ACC112 (cell line): ENCODE measurements around the gene ZNF678.
"Not testable (repeated sequence)": the region's sequence is repeated elsewhere in the genome, so short reads cannot be mapped to it uniquely, and the experiment has no call there.

Experiments used
- H2AFZ ChIP-seq: fragments of 200-600 bp; sonication (generic); one replicate; pipeline ENCODE4 v1.6.0; 2017; ENCODE audit warnings: antibody characterized with exemption, low read length; ENCODE audit not compliant: unreplicated experiment
- H3K27ac ChIP-seq: fragments of 200-600 bp; sonication (generic); 2 replicates; pipeline ENCODE4 v1.5.1; 2014; ENCODE audit warnings: low read depth, mild to moderate bottlenecking, antibody characterized with exemption, low read length, moderate library complexity
- H3K27me3 ChIP-seq: fragments of 200-600 bp; sonication (generic); 2 replicates; pipeline ENCODE4 v1.6.1; 2014; ENCODE audit warnings: mild to moderate bottlenecking, antibody characterized with exemption, low read length, moderate library complexity, mixed read lengths; ENCODE audit not compliant: insufficient read depth
- H3K36me3 ChIP-seq: fragments of 200-600 bp; sonication (generic); 2 replicates; pipeline ENCODE4 v1.6.1; 2016; ENCODE audit warnings: mild to moderate bottlenecking, antibody characterized with exemption, low read length, moderate library complexity, mixed read lengths; ENCODE audit not compliant: insufficient read depth
- H3K4me1 ChIP-seq: fragments of 200-600 bp; sonication (generic); one replicate; pipeline ENCODE4 v1.6.1; 2016; ENCODE audit warnings: low read length, mixed read lengths; ENCODE audit not compliant: insufficient read depth, unreplicated experiment, control insufficient read depth
- H3K4me3 ChIP-seq: fragments of 200-600 bp; sonication (generic); 2 replicates; pipeline ENCODE4 v1.5.1; 2014; ENCODE audit warnings: mild to moderate bottlenecking, low read depth, low read length
- H3K79me2 ChIP-seq: fragments of 200-600 bp; sonication (generic); one replicate; pipeline ENCODE4 v1.6.0; 2016; ENCODE audit warnings: low read length; ENCODE audit not compliant: control insufficient read depth, unreplicated experiment, insufficient read depth

Gene ZNF678

GRCh38 chr1:227654858-227655752 lies 91.7 kb downstream of the ZNF678 start:
- Histone ChIP-seq H3K4me3 (no peak overlapping the region), H3K27me3 (no peaks in the 10 kb centered on the region), H3K36me3 (peaks cover 62% of the 10 kb centered on the region), H3K27ac (no peak overlapping the region), H3K79me2 (peaks cover 3% of the 10 kb centered on the region), H3K4me1 (no peaks in the 10 kb centered on the region), H2AFZ (no peak overlapping the region)

- no peaks in the 10 kb centered on the region for H3K27me3 ChIP-seq
- no peaks in the 10 kb centered on the region for H3K79me2 ChIP-seq
- H3K36me3 ChIP-seq: peaks cover 28% of the 10 kb centered on the region
Measured at GRCh38 chr1:227661495-227661894, 98.1 kb downstream of the ZNF678 start.

GRCh38 chr1:227662933-227663332 lies 99.6 kb downstream of the ZNF678 start:
- Histone ChIP-seq H3K36me3 (peaks cover 22% of the 10 kb centered on the region; the same call in 1 of the 2 replicates), H3K4me3 (no peak overlapping the region), H3K79me2 (no peaks in the 10 kb centered on the region), H2AFZ (no peak overlapping the region), H3K27ac (no peak overlapping the region), H3K27me3 (no peaks in the 10 kb centered on the region), H3K4me1 (no peaks in the 10 kb centered on the region)

More at GRCh38 chr1:227661495-227661894, 98.1 kb downstream of the ZNF678 start:
- Histone ChIP-seq H3K4me1 (no peaks in the 10 kb centered on the region), H2AFZ (no peak overlapping the region), H3K27ac (no peak overlapping the region), H3K4me3 (no peak overlapping the region)

- H3K27ac ChIP-seq: no peak overlapping the region
- H3K79me2 ChIP-seq: no peaks in the 10 kb centered on the region
- peaks cover 8% of the 10 kb centered on the region; the same call in 1 of the 2 replicates for H3K36me3 ChIP-seq
- no peaks in the 10 kb centered on the region for H3K4me1 ChIP-seq
- H3K4me3 ChIP-seq: no peak overlapping the region
- no peaks in the 10 kb centered on the region for H3K27me3 ChIP-seq
- no peak overlapping the region for H2AFZ ChIP-seq
Measured at GRCh38 chr1:227666286-227666685, 102.9 kb downstream of the ZNF678 start.

GRCh38 chr1:227673441-227673840 lies 110.1 kb downstream of the ZNF678 start:
- H3K4me3 ChIP-seq: no peak overlapping the region
- no peaks in the 10 kb centered on the region for H3K4me1 ChIP-seq
- H2AFZ ChIP-seq: no peak overlapping the region
- H3K79me2 ChIP-seq: no peaks in the 10 kb centered on the region
- no peak overlapping the region for H3K27ac ChIP-seq
- H3K36me3 ChIP-seq: no peaks in the 10 kb centered on the region
- H3K27me3 ChIP-seq: no peaks in the 10 kb centered on the region

- H3K27ac ChIP-seq: no peak overlapping the region
- no peaks in the 10 kb centered on the region for H3K4me1 ChIP-seq
- no peak overlapping the region for H2AFZ ChIP-seq
- peaks cover 5% of the 10 kb centered on the region; the same call in 1 of the 2 replicates for H3K27me3 ChIP-seq
- no peak overlapping the region for H3K4me3 ChIP-seq
- no peaks in the 10 kb centered on the region for H3K36me3 ChIP-seq
- no peaks in the 10 kb centered on the region for H3K79me2 ChIP-seq
Measured at GRCh38 chr1:227685807-227686206, 122.5 kb downstream of the ZNF678 start.

- H3K27me3 ChIP-seq: peaks cover 3% of the 10 kb centered on the region; the same call in 1 of the 2 replicates
- H2AFZ ChIP-seq: no peak overlapping the region
- no peaks in the 10 kb centered on the region for H3K4me1 ChIP-seq
- no peak overlapping the region for H3K27ac ChIP-seq
- H3K79me2 ChIP-seq: no peaks in the 10 kb centered on the region
- no peaks in the 10 kb centered on the region for H3K36me3 ChIP-seq
- no peak overlapping the region for H3K4me3 ChIP-seq
Measured at GRCh38 chr1:227697321-227697864, 134.0 kb downstream of the ZNF678 start.

- not testable (repeated sequence) for H3K4me3 ChIP-seq, H2AFZ ChIP-seq, H3K79me2 ChIP-seq, H3K4me1 ChIP-seq, H3K27ac ChIP-seq, H3K36me3 ChIP-seq, H3K27me3 ChIP-seq
Measured at GRCh38 chr1:227701631-227702030, 138.3 kb downstream of the ZNF678 start.

- Histone ChIP-seq H3K27ac (no peak overlapping the region), H3K79me2 (no peaks in the 10 kb centered on the region), H3K4me1 (no peaks in the 10 kb centered on the region), H2AFZ (peak overlapping the region; percentile 52), H3K27me3 (no peaks in the 10 kb centered on the region), H3K4me3 (peak overlapping the region; percentile 42), H3K36me3 (no peaks in the 10 kb centered on the region)
Measured at GRCh38 chr1:227707846-227708245, 144.5 kb downstream of the ZNF678 start.

GRCh38 chr1:227709451-227709850 lies 146.1 kb downstream of the ZNF678 start:
- H3K4me1 ChIP-seq: no peaks in the 10 kb centered on the region

GRCh38 chr1:227710474-227710873 lies 147.1 kb downstream of the ZNF678 start:
- H3K27ac ChIP-seq, H3K4me3 ChIP-seq, H3K27me3 ChIP-seq, H2AFZ ChIP-seq, H3K4me1 ChIP-seq, H3K36me3 ChIP-seq, H3K79me2 ChIP-seq: not testable (repeated sequence)

More at GRCh38 chr1:227709451-227709850, 146.1 kb downstream of the ZNF678 start:
- Histone ChIP-seq H3K4me3 (no peak overlapping the region), H3K36me3 (no peaks in the 10 kb centered on the region), H3K79me2 (no peaks in the 10 kb centered on the region), H3K27ac (no peak overlapping the region), H2AFZ (no peak overlapping the region), H3K27me3 (no peaks in the 10 kb centered on the region)
